CD4-positive, alpha-beta T cell treated with Interleukin-12 subunit alpha and Interleukin-12 subunit beta, for 1 hour (primary cell): Measurements from ENCODE around the gene KCNMB4.

Experiments
- DNase-seq: peaks from one replicate; pipeline ENCODE4 v3.0.0-alpha.2; 2020

KCNMB4 gene

GRCh38 chr12:70365648-70366518 is at the start of gene KCNMB4:
Gene KCNMB4, plus strand, starts transcription at chr12:70366290. Its CDS starts 445 bp downstream, at chr12:70366735.
- peak; percentile 73 for DNase-seq

- DNase-seq = no peak
Measured at GRCh38 chr12:70317781-70318180, 48.3 kb upstream of the KCNMB4 start.

DNA sequence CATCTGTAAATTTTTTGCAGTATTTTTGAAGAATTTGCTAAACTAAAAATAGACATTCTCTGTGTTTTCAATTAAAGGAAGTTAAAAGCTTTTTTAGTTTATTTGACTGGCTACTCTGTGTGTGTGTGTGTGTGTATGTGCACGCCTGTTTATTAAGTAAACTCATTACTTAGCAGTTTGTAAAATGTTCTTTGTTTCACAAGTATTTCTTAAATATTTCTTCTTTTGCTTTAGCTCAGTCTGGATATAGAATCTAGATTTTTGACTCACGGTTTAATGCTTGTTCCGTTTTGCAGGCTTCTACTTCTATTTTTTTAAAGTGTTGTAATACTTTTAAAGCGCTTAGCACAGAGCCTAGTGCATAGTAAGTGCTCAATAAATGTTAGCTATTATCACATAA is 46.5 kb upstream of the KCNMB4 start:
- DNase-seq = no peak

GRCh38 chr12:70321191-70321590 is 44.9 kb upstream of the KCNMB4 start:
- no peak for DNase-seq

- no peak for DNase-seq
Measured at GRCh38 chr12:70327541-70327940, 38.5 kb upstream of the KCNMB4 start.

GRCh38 chr12:70329728-70330127 is 36.4 kb upstream of the KCNMB4 start:
- DNase-seq = no peak

DNA sequence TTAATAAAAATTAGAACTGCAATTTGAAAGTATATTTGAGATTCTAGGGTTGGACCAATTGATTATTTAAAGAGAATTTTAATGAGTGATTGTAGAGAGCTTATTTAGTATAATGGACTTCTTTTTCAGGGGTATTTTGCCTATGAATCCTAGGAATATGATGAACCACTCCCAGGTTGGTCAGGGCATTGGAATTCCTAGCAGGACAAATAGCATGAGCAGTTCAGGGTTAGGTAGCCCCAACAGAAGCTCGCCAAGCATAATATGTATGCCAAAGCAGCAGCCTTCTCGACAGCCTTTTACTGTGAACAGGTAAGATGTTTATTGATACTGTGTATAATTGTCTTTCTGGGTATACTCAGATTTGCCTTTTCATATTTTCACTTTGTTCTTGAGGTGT is 35.9 kb upstream of the KCNMB4 start:
- no peak for DNase-seq

DNA sequence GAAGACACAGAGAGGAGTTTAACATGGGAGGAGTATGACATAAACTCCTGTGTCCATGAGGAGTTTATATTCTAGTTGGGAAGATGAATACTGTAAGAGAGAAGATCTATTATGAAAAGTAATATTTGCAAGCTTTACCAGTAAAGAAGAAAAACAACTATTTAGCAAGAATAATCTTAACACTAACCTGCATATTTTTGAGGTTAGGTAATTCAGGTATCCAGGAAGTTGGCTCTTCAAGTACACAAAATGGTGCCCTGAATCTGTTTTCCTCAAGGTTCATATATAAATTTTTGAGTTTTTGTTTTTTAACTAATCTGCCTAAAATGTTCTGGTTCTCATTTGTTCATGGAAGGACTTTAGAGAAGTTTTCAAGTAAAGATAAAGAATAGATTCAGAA is 33.9 kb upstream of the KCNMB4 start:
- no peak for DNase-seq

- no peak for DNase-seq
Measured at GRCh38 chr12:70334742-70335141, 31.3 kb upstream of the KCNMB4 start.

DNA sequence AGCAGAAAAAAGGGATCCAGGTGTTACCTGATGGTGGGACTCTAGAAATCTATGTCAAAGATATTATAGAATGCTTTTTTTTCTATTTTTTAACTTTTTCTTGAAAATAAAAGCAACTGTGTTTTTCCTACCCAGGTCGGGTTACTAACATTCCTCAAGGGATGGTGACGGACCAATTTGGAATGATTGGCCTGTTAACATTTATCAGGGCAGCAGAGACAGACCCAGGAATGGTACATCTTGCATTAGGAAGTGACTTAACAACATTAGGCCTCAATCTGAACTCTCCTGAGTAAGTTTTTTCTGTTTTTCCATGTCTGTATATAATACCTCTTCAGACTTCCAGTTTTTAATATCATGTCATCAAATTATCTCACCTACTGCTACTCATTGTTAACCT is 27.6 kb upstream of the KCNMB4 start:
- no peak for DNase-seq

- no peak for DNase-seq
Measured at GRCh38 chr12:70351076-70351475, 15.0 kb upstream of the KCNMB4 start.

DNA sequence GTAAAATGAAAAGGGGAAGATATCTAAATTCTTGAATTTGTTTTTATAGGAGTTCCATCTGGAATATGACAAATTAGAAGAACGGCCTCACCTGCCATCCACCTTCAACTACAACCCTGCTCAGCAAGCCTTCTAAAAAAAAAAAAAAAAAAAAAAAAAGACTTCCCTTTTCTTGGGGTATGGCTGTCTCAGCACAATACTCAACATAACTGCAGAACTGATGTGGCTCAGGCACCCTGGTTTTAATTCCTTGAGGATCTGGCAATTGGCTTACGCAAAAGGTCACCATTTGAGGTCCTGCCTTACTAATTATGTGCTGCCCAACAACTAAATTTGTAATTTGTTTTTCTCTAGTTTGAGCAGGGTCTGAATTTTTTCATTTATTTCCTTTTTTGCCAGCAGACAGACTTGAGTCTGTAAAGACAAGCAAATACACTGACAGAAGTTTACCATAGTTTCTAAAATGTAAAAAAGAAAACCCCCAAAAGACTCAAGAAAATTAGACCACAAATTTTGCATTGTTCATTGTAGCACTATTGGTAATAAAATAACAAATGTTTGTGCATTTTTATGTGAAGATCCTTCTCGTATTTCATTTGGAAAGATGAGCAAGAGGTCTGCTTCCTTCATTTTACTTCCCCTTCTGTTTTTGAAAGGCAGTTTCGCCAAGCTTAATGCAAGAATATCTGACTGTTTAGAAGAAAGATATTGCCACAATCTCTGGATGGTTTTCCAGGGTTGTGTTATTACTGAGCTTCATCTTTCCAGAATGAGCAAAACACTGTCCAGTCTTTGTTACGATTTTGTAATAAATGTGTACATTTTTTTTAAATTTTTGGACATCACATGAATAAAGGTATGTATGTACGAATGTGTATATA is 12.1 kb upstream of the KCNMB4 start:
- DNase-seq = no peak

DNA sequence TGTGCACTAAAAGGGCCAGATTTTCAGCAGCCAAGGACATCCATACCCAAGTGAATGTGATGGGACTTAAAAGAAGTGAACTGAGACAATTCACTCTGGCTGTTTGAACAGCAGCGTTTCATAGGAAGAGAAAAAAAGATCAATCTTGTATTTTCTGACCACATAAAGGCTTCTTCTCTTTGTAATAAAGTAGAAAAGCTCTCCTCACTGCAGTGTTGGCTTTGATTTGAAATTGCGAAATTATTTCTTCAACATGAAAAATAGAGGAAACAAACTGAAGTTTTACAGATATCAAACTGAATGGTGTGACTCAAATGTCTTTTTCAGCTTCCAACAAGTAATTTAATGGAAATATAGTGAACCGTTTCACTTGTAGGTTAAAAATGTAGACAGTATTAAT is 11.3 kb upstream of the KCNMB4 start:
- no peak for DNase-seq

DNA sequence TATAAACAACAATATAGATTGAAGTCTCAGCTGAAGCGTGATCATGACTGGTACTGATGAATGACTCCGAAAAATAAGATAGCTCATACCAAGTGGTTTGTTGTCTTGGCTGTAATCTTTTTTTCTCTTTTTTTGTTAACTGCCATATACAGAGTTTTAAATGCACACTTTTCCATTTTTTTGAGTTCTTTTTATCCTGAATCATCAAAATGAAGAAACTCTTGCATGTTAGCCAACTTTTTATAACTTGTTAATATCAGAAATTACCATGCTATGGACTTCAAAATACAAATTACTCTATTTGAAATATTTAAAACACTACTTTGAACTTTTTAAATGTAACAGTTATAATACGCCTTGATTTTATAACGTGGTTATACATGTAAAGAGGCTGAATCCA is 10.1 kb upstream of the KCNMB4 start:
- no peak for DNase-seq

GRCh38 chr12:70359458-70360197 is 6.5 kb upstream of the KCNMB4 start:
- no peak for DNase-seq

GRCh38 chr12:70360218-70360617 is 5.9 kb upstream of the KCNMB4 start:
- no peak for DNase-seq

DNA sequence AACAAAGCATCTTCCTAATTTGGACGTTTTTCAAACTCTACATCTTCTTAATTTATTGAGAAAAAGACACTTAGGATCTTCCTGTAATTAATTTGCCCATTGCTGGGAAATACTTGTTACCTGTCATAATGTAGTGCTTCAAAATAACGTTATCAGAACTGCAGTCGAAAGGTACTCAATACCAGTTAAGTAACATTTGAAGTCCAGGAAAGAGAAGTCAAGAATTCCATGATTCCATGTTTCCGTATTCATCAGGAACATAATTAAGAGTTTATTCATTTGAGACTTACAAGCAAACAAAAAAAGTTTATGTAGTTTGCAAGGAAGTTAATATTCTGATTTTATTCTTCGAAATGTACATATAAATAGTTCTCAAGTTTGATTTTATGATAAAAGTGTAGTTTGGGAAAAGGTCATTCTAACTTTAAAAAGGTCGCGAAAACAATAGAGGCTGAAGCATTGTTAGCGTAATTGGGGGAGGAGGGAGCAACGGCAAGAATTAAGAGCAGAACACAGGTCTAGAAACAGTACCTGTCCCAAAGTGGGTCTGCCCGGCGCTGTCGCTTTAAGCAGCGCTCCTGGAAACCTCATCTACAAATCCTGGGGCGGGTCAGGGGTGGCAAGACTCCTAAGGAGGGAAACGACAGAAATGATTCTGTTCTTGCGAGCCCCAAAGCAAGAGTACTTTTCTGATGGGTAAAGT is 1.2 kb upstream of the KCNMB4 start:
- no peak for DNase-seq

GRCh38 chr12:70365398-70365647 is 767 bp upstream of the KCNMB4 start:
- DNase-seq = no peak

DNA sequence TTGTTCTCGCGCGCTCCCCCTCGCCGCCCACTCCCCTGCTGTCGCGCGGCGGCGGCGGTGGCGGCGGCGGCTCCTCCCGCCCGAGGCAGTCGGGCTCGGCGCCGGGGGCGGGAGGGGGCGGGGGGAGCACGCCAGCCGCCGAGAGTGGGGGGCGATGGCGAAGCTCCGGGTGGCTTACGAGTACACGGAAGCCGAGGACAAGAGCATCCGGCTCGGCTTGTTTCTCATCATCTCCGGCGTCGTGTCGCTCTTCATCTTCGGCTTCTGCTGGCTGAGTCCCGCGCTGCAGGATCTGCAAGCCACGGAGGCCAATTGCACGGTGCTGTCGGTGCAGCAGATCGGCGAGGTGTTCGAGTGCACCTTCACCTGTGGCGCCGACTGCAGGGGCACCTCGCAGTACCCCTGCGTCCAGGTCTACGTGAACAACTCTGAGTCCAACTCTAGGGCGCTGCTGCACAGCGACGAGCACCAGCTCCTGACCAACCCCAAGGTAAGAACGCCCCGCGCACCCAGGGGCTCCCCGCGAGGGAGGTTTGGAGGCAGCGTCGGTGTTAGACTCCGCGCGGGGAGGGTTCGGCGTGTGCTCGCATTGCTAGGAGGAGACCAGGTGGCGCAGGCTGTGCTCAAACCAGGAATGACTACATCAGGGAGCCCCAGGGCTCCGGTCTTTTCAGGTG is 629 bp downstream of the KCNMB4 start:
- peak; percentile 63 for DNase-seq

- DNase-seq = no peak
Measured at GRCh38 chr12:70367258-70368141, 1.4 kb downstream of the KCNMB4 start.

- no peak for DNase-seq
Measured at GRCh38 chr12:70372881-70373280, 6.8 kb downstream of the KCNMB4 start.
